Measurements from ENCODE around the gene RAD51B. TPM values are rescaled to one million over a fixed set of nuclear protein-coding genes. Genes with fewer than 3 reads are reported as not detected.

The RAD51B gene
- total RNA-seq, 1 experiment from 2014 or later = 28.9 TPM

GRCh38 chr14:68574461-68574860 lies 754.9 kb downstream of the RAD51B start:
- in situ Hi-C loops (cut with HindIII; ENCODE audit: low pct_unique_long_range_greater_than_20kb, low sequenced_read_pairs) = no loop called here

GRCh38 chr14:68574906-68575305 lies 755.3 kb downstream of the RAD51B start:
- no peak for DNase-seq (ENCODE audit: low read depth, low spot score)
- in situ Hi-C loops (cut with HindIII; ENCODE audit: low pct_unique_long_range_greater_than_20kb, low sequenced_read_pairs) = no loop called here

More at GRCh38 chr14:68574461-68574860, 754.9 kb downstream of the RAD51B start:
- no peak for DNase-seq (ENCODE audit: low read depth, low spot score)

GRCh38 chr14:68575426-68575825 lies 755.8 kb downstream of the RAD51B start:
- in situ Hi-C loops (cut with HindIII; ENCODE audit: low pct_unique_long_range_greater_than_20kb, low sequenced_read_pairs) = no loop called here
- no peak for DNase-seq (ENCODE audit: low read depth, low spot score)

GRCh38 chr14:68576031-68576430 lies 756.5 kb downstream of the RAD51B start:
- in situ Hi-C loops (cut with HindIII; ENCODE audit: low pct_unique_long_range_greater_than_20kb, low sequenced_read_pairs) = no loop called here
- DNase-seq (ENCODE audit: low read depth, low spot score) = no peak

GRCh38 chr14:68576496-68577244 lies 757.1 kb downstream of the RAD51B start:
- in situ Hi-C loops (cut with HindIII; ENCODE audit: low pct_unique_long_range_greater_than_20kb, low sequenced_read_pairs) = no loop called here

GRCh38 chr14:68577802-68578541 lies 758.4 kb downstream of the RAD51B start:
- in situ Hi-C loops (cut with HindIII; ENCODE audit: low pct_unique_long_range_greater_than_20kb, low sequenced_read_pairs) = no loop called here
- DNase-seq (ENCODE audit: low read depth, low spot score) = peak; percentile 5

More at GRCh38 chr14:68576496-68577244, 757.1 kb downstream of the RAD51B start:
- peak; percentile 55 for DNase-seq (ENCODE audit: low read depth, low spot score)

GRCh38 chr14:68578597-68578996 lies 759.0 kb downstream of the RAD51B start:
- in situ Hi-C loops (cut with HindIII; ENCODE audit: low pct_unique_long_range_greater_than_20kb, low sequenced_read_pairs) = no loop called here

GRCh38 chr14:68580096-68580645 lies 760.6 kb downstream of the RAD51B start:
- DNase-seq (ENCODE audit: low read depth, low spot score) = no peak
- in situ Hi-C loops (cut with HindIII; ENCODE audit: low pct_unique_long_range_greater_than_20kb, low sequenced_read_pairs) = no loop called here

More at GRCh38 chr14:68578597-68578996, 759.0 kb downstream of the RAD51B start:
- no peak for DNase-seq (ENCODE audit: low read depth, low spot score)

GRCh38 chr14:68580671-68581070 lies 761.1 kb downstream of the RAD51B start:
- no peak for DNase-seq (ENCODE audit: low read depth, low spot score)
- in situ Hi-C loops (cut with HindIII; ENCODE audit: low pct_unique_long_range_greater_than_20kb, low sequenced_read_pairs) = no loop called here

- in situ Hi-C loops (cut with HindIII; ENCODE audit: low pct_unique_long_range_greater_than_20kb, low sequenced_read_pairs) = no loop called here
- DNase-seq (ENCODE audit: low read depth, low spot score) = no peak
Observed at GRCh38 chr14:68583548-68584280, 764.1 kb downstream of the RAD51B start.

GRCh38 chr14:68584786-68585185 lies 765.2 kb downstream of the RAD51B start:
- in situ Hi-C loops (cut with HindIII; ENCODE audit: low pct_unique_long_range_greater_than_20kb, low sequenced_read_pairs) = no loop called here
- no peak for DNase-seq (ENCODE audit: low read depth, low spot score)

GRCh38 chr14:68585690-68586089 lies 766.1 kb downstream of the RAD51B start:
- DNase-seq (ENCODE audit: low read depth, low spot score) = no peak
- in situ Hi-C loops (cut with HindIII; ENCODE audit: low pct_unique_long_range_greater_than_20kb, low sequenced_read_pairs) = no loop called here

GRCh38 chr14:68586896-68587751 lies 767.5 kb downstream of the RAD51B start:
- no peak for DNase-seq (ENCODE audit: low read depth, low spot score)
- in situ Hi-C loops (cut with HindIII; ENCODE audit: low pct_unique_long_range_greater_than_20kb, low sequenced_read_pairs) = no loop called here

- DNase-seq (ENCODE audit: low read depth, low spot score) = no peak
- in situ Hi-C loops (cut with HindIII; ENCODE audit: low pct_unique_long_range_greater_than_20kb, low sequenced_read_pairs) = no loop called here
Observed at GRCh38 chr14:68587931-68588330, 768.4 kb downstream of the RAD51B start.

GRCh38 chr14:68589447-68590200 lies 770.0 kb downstream of the RAD51B start:
- in situ Hi-C loops (cut with HindIII; ENCODE audit: low pct_unique_long_range_greater_than_20kb, low sequenced_read_pairs) = no loop called here

GRCh38 chr14:68590201-68590522 lies 770.6 kb downstream of the RAD51B start:
- in situ Hi-C loops (cut with HindIII; ENCODE audit: low pct_unique_long_range_greater_than_20kb, low sequenced_read_pairs) = no loop called here
- no peak for DNase-seq (ENCODE audit: low read depth, low spot score)

More at GRCh38 chr14:68589447-68590200, 770.0 kb downstream of the RAD51B start:
- no peak for DNase-seq (ENCODE audit: low read depth, low spot score)

- in situ Hi-C loops (cut with HindIII; ENCODE audit: low pct_unique_long_range_greater_than_20kb, low sequenced_read_pairs) = no loop called here
- DNase-seq (ENCODE audit: low read depth, low spot score) = no peak
Observed at GRCh38 chr14:68591786-68592185, 772.2 kb downstream of the RAD51B start.

All from SK-MEL-5 (cell line).